ENCODE data around the gene KRTAP4-9.
"Not testable (repeated sequence)": the region's sequence is repeated elsewhere in the genome, so short reads cannot be mapped to it uniquely, and the experiment has no call there.

KRTAP4-9 gene

DNA sequence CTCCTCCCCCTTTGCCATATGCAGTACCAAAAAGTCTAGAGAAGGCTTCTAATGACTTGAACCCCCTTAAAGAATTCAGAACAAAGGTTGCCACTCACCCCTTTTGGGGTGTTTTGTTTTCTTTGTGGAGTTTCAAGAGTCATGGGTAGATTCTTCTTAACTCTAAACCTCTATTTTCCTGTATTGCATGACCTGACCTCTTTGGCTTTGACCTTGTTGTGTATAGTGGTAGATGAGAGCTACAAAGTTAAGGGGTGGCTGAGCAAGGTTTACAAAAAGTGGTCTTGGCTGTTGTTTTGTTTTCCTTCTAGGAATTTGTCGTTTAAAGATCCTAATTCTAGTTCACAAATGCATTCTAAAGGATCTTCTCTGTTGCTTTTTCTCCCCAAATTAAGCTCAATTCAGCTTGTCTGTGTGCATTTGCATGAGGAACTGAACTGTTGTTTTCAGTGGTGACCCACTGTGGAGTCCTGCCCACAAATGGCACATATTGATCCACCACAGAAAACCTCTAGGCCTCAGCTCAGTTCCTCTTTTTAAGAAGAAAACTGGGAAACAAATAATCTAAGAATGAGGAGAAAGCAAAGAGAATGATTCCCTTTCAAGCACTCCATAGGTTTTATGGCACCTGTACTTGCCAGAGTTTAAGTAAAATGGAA is 3.7 kb downstream of the KRTAP4-9 start:
- H3K9ac ChIP-seq (ENCODE audit: low read depth in 1 of 2, low read length in 2 of 2); H3K9me3 ChIP-seq (ENCODE audit: control insufficient read depth in 1 of 2, low read length in 2 of 2); H3K4me3 ChIP-seq (ENCODE audit: low read depth in 1 of 2, low read length in 2 of 2); H3K4me1 ChIP-seq (ENCODE audit: control insufficient read depth in 1 of 2, insufficient read depth in 2 of 2, low read length in 2 of 2); H3K27ac ChIP-seq (ENCODE audit: low read depth, low read length); H3K27me3 ChIP-seq (ENCODE audit: control insufficient read depth in 1 of 2, insufficient read depth in 2 of 2, low read length in 2 of 2); H3K36me3 ChIP-seq (ENCODE audit: control insufficient read depth in 1 of 2, insufficient read depth in 2 of 2, low read length in 2 of 2): not testable (repeated sequence)

DNA sequence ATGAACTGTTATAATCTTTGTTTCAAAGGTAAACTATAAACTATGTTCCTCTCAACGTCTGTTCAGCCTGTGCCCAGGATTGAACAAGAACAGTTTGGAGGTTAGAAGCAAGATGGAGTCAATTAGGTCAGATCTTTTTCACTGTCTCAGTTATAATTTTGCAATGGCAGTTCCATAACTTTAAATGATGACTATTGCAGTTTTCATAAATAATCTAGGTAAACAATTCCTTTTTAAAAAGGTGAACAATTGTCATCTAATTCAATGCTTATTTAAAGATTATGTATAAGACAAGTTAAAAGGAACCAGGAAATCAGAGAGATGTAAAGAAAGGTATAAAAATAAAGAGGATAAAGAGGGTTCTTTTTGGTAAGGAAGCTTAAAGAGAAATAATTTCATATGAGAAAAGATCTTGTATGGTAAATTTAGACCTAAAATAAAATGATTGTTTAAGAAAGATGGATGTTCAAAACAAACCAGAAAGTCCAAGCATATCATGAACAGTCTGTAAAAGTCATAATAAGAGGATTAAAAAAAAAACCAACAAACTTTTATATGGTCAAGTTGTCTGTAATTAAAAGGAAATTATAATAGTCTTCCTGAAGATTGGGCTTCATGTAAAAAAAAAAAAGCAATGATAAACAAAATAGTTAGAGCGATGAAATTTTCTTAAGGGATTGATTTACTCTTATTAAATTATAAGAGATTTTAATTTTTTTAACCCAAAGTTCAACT is 6.1 kb downstream of the KRTAP4-9 start:
- no peaks in the 10 kb centered on the region for H3K9me3 ChIP-seq (ENCODE audit: control insufficient read depth in 1 of 2, low read length in 2 of 2)

DNA sequence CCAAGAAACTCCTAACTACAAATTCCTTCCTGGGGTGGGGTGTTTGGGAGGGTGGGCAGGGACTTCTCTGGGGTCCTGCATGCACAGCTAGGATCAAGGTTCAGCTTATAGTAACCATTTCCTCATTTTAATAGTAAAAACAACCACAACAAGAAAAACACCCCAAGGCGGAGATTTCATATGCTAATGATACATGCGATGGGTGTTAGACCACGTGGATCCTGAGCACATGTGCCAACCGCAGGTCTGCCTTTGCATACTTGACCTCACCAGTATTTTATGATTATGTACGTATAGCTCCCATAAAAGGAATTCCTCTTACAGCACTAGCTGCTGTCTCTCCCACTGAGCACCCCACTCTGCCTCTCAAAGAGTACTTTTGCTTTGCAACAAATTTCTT is 11.1 kb downstream of the KRTAP4-9 start:
- H3K4me3 ChIP-seq (ENCODE audit: low read depth in 1 of 2, low read length in 2 of 2), result no peak overlapping the region
- peaks cover 0 to 8% of the 10 kb centered on the region in 2 donors for H3K27me3 ChIP-seq (ENCODE audit: control insufficient read depth in 1 of 2, insufficient read depth in 2 of 2, low read length in 2 of 2)
- no peak overlapping the region for H3K27ac ChIP-seq (ENCODE audit: low read depth, low read length)
- no peak overlapping the region for H3K9ac ChIP-seq (ENCODE audit: low read depth in 1 of 2, low read length in 2 of 2)
- H3K4me1 ChIP-seq (ENCODE audit: control insufficient read depth in 1 of 2, insufficient read depth in 2 of 2, low read length in 2 of 2), result no peaks in the 10 kb centered on the region
- no peaks in the 10 kb centered on the region for H3K9me3 ChIP-seq (ENCODE audit: control insufficient read depth in 1 of 2, low read length in 2 of 2)
- H3K36me3 ChIP-seq (ENCODE audit: control insufficient read depth in 1 of 2, insufficient read depth in 2 of 2, low read length in 2 of 2), result no peaks in the 10 kb centered on the region

More for the DNA sequence above, 6.1 kb downstream of the KRTAP4-9 start:
- Histone ChIP-seq H3K27me3 (ENCODE audit: control insufficient read depth in 1 of 2, insufficient read depth in 2 of 2, low read length in 2 of 2) (peaks cover 0 to 8% of the 10 kb centered on the region in 2 donors), H3K4me3 (ENCODE audit: low read depth in 1 of 2, low read length in 2 of 2) (no peak overlapping the region), H3K9ac (ENCODE audit: low read depth in 1 of 2, low read length in 2 of 2) (no peak overlapping the region), H3K27ac (ENCODE audit: low read depth, low read length) (no peak overlapping the region), H3K4me1 (ENCODE audit: control insufficient read depth in 1 of 2, insufficient read depth in 2 of 2, low read length in 2 of 2) (no peaks in the 10 kb centered on the region), H3K36me3 (ENCODE audit: control insufficient read depth in 1 of 2, insufficient read depth in 2 of 2, low read length in 2 of 2) (no peaks in the 10 kb centered on the region)

DNA sequence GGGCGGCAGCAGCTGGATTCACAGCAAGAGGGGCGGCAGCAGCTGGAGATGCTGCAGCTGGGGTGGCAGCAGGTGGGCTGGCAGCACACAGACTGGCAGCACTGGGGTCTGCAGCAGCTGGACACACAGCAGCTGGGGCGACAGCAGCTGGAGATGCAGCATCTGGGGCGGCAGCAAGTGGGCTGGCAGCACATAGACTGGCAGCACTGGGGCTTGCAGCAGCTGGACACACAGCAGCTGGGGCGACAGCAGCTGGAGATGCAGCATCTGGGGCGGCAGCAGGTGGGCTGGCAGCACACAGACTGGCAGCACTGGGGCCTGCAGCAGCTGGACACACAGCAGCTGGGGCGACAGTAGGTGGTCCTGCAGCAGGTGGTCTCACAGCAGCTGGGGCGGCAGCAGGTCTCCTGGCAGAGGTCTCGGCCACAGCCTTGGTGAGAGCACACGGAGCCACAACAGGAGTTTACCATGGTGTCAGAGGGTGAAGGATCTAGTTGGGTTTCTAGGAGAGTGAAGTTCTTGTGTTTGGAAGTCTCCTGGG is 12.7 kb downstream of the KRTAP4-9 start, which contains the start of gene KRTAP4-11:
Gene KRTAP4-11, minus strand, starts transcription at position 528 of the 541 bp plus-strand sequence. Its CDS starts 58 bp downstream, at position 470.
- not testable (repeated sequence) for H3K36me3 ChIP-seq (ENCODE audit: control insufficient read depth in 1 of 2, insufficient read depth in 2 of 2, low read length in 2 of 2); H3K4me1 ChIP-seq (ENCODE audit: control insufficient read depth in 1 of 2, insufficient read depth in 2 of 2, low read length in 2 of 2); H3K9me3 ChIP-seq (ENCODE audit: control insufficient read depth in 1 of 2, low read length in 2 of 2); H3K9ac ChIP-seq (ENCODE audit: low read depth in 1 of 2, low read length in 2 of 2); H3K27me3 ChIP-seq (ENCODE audit: control insufficient read depth in 1 of 2, insufficient read depth in 2 of 2, low read length in 2 of 2); H3K27ac ChIP-seq (ENCODE audit: low read depth, low read length); H3K4me3 ChIP-seq (ENCODE audit: low read depth in 1 of 2, low read length in 2 of 2)

DNA sequence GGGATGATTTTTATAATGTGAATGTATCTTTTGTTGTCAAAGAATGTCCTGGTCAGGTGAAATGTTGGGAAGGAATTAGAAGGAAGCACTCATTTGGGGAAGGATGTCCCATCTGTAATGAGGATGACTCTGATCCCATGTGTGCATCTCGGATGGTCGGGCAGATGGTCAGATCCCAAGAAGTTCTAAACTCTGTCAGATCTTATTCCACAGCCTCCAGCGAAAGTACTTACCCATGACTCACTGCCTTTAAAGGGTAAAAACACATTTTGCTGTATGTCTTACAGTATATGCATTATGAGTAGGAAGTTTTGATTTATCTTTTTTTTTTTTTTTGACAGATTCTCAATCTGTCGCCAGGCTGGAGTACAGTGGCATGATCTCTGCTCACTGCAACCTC is 13.5 kb downstream of the KRTAP4-9 start:
- no peaks in the 10 kb centered on the region for H3K9me3 ChIP-seq (ENCODE audit: control insufficient read depth in 1 of 2, low read length in 2 of 2)

DNA sequence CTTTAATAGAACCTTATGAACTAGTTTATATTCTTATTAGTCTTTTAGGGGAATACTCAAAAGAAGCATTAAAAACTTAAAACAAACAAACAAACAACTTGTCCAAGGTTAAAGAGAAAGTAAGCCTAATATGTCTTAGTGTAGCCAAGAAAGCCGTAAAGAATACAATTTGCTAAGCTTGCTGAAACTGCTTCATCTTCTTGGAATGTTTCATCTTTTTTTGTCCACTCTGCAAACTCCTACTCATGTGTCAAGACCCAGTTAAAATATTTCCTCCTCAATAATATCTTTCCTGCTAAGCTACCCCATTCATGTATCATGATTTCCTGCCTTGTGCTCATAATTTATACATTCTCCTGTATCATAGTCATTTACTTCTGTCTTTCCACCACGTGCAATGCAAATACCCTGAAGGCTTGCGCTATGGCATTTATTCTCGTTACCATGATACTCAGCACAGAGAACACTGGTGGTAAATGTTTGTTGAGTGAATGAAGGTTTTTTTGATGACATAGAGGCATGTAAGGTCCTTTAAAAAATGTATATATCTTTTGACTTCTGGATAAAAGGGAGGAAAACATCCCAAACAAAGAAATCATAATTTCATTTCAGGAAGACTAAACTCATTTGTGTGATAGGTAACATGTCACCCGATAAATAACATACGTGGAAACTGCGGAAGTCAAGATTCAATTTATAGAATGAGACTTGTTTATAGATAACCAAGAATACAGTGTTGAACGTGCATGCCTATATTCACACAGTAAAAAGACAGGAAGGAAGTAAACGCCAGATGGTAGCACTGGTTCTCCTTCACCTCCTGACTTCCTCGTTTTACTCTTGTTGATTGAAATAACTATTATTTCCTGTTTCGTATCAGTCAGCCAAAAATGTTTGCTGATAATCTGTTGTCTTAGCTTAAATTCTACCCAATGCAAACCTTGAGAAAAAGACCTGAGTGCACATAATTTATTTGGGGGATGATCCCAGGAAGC is 14.8 kb downstream of the KRTAP4-9 start:
- not testable (repeated sequence) for H3K9me3 ChIP-seq (ENCODE audit: control insufficient read depth in 1 of 2, low read length in 2 of 2); H3K27me3 ChIP-seq (ENCODE audit: control insufficient read depth in 1 of 2, insufficient read depth in 2 of 2, low read length in 2 of 2); H3K9ac ChIP-seq (ENCODE audit: low read depth in 1 of 2, low read length in 2 of 2); H3K4me3 ChIP-seq (ENCODE audit: low read depth in 1 of 2, low read length in 2 of 2); H3K36me3 ChIP-seq (ENCODE audit: control insufficient read depth in 1 of 2, insufficient read depth in 2 of 2, low read length in 2 of 2); H3K27ac ChIP-seq (ENCODE audit: low read depth, low read length); H3K4me1 ChIP-seq (ENCODE audit: control insufficient read depth in 1 of 2, insufficient read depth in 2 of 2, low read length in 2 of 2)

More for the DNA sequence above, 13.5 kb downstream of the KRTAP4-9 start:
- H3K27ac ChIP-seq (ENCODE audit: low read depth, low read length), result no peak overlapping the region
- H3K27me3 ChIP-seq (ENCODE audit: control insufficient read depth in 1 of 2, insufficient read depth in 2 of 2, low read length in 2 of 2), result peaks cover 0 to 8% of the 10 kb centered on the region in 2 donors
- H3K36me3 ChIP-seq (ENCODE audit: control insufficient read depth in 1 of 2, insufficient read depth in 2 of 2, low read length in 2 of 2), result no peaks in the 10 kb centered on the region
- H3K4me3 ChIP-seq (ENCODE audit: low read depth in 1 of 2, low read length in 2 of 2), result no peak overlapping the region
- no peaks in the 10 kb centered on the region for H3K4me1 ChIP-seq (ENCODE audit: control insufficient read depth in 1 of 2, insufficient read depth in 2 of 2, low read length in 2 of 2)
- H3K9ac ChIP-seq (ENCODE audit: low read depth in 1 of 2, low read length in 2 of 2), result no peak overlapping the region

DNA sequence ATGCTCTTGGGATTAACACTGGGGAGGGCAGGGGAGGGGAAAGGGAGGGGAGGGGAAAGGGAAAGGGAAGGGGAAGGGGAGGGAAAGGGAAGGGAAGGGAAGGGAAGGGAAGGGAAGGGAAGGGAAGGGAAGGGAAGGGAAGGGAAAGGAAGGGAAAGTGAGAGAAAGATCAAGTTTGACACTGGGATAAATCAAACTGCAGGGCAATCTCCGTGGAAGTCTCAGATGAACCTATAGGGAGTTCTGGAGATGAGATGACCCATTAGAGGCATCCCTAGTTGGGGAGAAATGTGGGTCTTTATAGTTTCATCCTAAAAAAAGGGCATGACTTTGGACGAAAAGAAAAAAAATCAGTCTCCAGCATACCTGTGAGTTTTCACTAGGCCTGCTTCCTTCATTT is 16.6 kb downstream of the KRTAP4-9 start:
- H3K4me3 ChIP-seq (ENCODE audit: low read depth in 1 of 2, low read length in 2 of 2), result no peak overlapping the region
- no peaks in the 10 kb centered on the region for H3K36me3 ChIP-seq (ENCODE audit: control insufficient read depth in 1 of 2, insufficient read depth in 2 of 2, low read length in 2 of 2)
- no peaks in the 10 kb centered on the region for H3K27me3 ChIP-seq (ENCODE audit: control insufficient read depth in 1 of 2, insufficient read depth in 2 of 2, low read length in 2 of 2)
- H3K4me1 ChIP-seq (ENCODE audit: control insufficient read depth in 1 of 2, insufficient read depth in 2 of 2, low read length in 2 of 2), result no peaks in the 10 kb centered on the region
- H3K9me3 ChIP-seq (ENCODE audit: control insufficient read depth in 1 of 2, low read length in 2 of 2), result no peaks in the 10 kb centered on the region
- no peak overlapping the region for H3K9ac ChIP-seq (ENCODE audit: low read depth in 1 of 2, low read length in 2 of 2)
- H3K27ac ChIP-seq (ENCODE audit: low read depth, low read length), result no peak overlapping the region

DNA sequence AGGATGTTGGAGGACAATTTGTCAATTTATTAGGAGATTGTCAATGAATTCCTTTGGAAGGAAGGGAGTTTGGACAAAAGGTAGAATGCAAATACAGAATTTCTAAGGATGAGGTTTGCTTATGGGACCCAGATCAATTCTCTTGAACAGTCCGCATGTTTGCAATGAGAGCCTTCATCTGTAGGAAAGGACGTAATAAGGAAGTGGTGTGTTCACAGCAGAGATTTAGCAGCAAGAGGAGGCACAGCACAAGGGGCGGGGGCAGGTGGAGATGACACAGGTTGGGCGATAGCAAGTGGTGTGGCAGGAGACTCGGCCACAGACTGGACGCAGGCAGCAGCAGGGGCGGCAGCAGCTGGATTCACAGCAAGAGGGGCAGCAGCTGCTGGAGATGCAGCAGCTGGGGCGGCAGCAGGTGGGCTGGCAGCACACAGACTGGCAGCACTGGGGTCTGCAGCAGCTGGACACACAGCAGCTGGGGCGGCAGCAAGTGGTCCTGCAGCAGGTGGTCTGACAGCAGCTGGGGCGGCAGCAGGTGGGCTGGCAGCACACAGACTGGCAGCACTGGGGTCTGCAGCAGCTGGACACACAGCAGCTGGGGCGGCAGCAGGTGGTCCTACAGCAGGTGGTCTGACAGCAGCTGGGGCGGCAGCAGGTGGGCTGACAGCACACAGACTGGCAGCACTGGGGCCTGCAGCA is 18.3 kb downstream of the KRTAP4-9 start:
- not testable (repeated sequence) for H3K9ac ChIP-seq (ENCODE audit: low read depth in 1 of 2, low read length in 2 of 2); H3K27me3 ChIP-seq (ENCODE audit: control insufficient read depth in 1 of 2, insufficient read depth in 2 of 2, low read length in 2 of 2); H3K27ac ChIP-seq (ENCODE audit: low read depth, low read length); H3K4me1 ChIP-seq (ENCODE audit: control insufficient read depth in 1 of 2, insufficient read depth in 2 of 2, low read length in 2 of 2); H3K9me3 ChIP-seq (ENCODE audit: control insufficient read depth in 1 of 2, low read length in 2 of 2); H3K36me3 ChIP-seq (ENCODE audit: control insufficient read depth in 1 of 2, insufficient read depth in 2 of 2, low read length in 2 of 2); H3K4me3 ChIP-seq (ENCODE audit: low read depth in 1 of 2, low read length in 2 of 2)

DNA sequence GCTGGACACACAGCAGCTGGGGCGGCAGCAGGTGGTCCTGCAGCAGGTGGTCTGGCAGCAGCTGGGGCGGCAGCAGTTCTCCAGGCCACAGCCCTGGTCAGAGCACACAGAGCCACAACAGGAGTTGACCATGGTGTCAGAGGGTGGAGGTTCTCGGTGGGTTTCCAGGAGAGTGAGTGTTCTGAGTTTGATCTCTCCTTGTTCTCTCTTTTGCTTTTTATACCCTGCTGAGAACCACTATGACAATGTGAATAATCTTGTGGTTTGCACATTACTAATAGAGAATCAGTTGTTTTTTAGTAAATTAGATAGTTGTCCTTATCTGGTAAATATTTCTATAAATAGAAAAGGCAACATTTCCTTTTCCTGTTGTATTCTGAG is 18.8 kb downstream of the KRTAP4-9 start, which contains the start of gene KRTAP4-12:
Gene KRTAP4-12, minus strand, starts transcription at position 192 of the 381 bp plus-strand sequence. Its CDS starts 60 bp downstream, at position 132.
- not testable (repeated sequence) for H3K9ac ChIP-seq (ENCODE audit: low read depth in 1 of 2, low read length in 2 of 2); H3K4me1 ChIP-seq (ENCODE audit: control insufficient read depth in 1 of 2, insufficient read depth in 2 of 2, low read length in 2 of 2); H3K4me3 ChIP-seq (ENCODE audit: low read depth in 1 of 2, low read length in 2 of 2); H3K9me3 ChIP-seq (ENCODE audit: control insufficient read depth in 1 of 2, low read length in 2 of 2); H3K27ac ChIP-seq (ENCODE audit: low read depth, low read length); H3K27me3 ChIP-seq (ENCODE audit: control insufficient read depth in 1 of 2, insufficient read depth in 2 of 2, low read length in 2 of 2); H3K36me3 ChIP-seq (ENCODE audit: control insufficient read depth in 1 of 2, insufficient read depth in 2 of 2, low read length in 2 of 2)

All from duodenal mucosa (tissue), 2 donors.